Stimulated activated CD8-positive, alpha-beta memory T cell treated with anti-CD3 and anti-CD28 coated beads, Interleukin-2, amount 100 ng/mL, for 1 hour (primary cell): ENCODE results near the gene LEF1.

Source experiments
- DNase-seq, 2 donors: peaks; one replicate each; pipeline ENCODE4 v3.0.0-alpha.2; 2020; ENCODE audit warnings: low read depth in 2 of 2

LEF1 gene

DNA sequence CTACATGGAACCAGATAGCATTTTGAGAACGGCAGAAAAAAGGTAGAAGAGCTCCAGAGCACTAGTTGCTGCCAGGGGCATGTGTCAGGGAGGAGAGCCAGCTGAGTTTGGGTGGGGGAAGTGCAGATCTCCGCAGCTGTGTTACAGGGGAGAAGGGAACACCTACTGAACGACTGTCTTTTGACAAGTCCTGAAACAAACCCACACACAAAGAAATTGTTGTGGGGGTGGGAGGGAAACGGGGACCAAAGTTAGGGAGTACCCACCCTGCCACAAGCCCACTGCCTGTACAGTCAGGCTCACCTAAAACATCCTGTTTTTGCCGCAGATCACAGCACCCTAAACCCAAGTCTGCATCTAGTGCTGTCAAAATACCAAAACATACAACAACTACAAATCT lies 55.5 kb downstream of the LEF1 start:
- peak in 1 of 2 donors; percentile 14 for DNase-seq

DNA sequence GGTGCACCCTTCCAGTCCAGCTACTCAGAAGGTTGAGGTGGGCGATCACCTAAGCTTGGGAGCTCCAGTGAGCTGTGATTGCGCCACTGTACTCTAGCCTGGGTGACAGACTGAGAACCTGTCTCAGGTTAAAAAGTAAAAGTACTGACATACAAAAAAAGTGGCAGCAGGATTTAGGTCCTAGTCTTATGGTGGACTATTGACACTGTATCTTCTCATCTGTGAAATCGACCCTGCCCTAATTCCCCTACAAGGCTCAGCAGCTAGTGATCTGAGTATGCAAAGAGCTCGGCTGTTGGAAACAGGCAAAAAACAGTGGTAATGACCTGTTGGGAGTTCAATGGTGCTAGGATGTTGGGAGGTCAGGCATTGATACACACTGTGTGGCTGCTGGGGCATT lies 57.0 kb downstream of the LEF1 start:
- DNase-seq: no peak

DNA sequence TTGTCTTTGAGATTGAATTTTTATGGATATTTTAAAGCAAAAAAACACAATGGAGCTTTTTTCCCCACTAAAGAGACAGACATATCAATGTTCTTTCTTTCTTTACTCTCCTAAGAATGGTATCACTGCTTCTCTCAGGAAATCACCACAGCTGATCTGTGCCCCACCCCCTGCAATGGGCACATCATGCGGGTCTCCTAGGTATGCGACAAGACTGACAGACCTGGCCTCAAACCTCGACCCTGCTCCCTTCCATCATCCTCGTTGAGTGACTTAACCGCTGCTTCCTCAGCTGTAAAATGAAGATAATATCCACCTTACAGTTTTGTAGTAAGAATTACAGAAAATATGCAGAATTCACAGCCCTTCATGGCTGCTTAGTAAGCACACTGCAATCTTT lies 58.3 kb downstream of the LEF1 start:
- no peak for DNase-seq

DNA sequence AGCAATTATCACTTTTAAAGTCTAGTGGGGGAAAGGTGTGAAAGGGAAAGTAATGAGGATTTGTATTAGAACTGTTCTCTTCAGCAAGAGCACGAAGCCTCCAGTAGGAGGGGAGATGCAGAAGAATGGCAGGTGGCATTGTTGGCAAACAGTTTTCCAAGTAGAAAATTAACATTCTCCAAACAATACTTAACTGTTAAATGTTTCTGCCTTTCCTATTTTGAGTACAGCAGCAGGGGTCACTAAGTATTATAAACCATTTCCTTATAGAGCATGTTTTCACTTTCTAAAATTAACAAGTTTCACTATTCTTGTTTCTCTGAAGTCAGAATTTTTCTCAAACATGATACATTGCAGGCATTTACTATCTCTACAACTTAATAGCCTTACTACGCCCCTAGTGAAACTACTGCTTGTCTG lies 58.7 kb downstream of the LEF1 start:
- DNase-seq: no peak

DNA sequence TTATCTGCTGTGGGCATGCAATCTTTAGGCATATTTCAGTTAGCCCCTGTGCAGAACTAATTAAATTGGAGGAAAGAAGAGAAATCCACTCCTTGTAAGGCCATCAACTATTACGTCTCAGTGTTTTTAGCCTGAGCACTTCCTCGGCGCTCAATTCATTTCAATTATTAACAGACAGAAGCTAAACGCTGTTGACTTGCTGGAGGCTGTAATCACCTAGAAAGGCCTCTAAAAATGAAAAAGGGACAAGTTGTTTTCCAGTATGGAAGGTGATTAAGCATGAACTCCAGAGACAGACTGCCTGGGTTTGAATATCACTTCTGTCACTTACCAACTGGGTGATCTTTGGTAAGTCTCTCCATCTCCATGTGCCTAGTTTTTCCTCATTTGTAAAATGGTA lies 59.6 kb downstream of the LEF1 start:
- no peak for DNase-seq

DNA sequence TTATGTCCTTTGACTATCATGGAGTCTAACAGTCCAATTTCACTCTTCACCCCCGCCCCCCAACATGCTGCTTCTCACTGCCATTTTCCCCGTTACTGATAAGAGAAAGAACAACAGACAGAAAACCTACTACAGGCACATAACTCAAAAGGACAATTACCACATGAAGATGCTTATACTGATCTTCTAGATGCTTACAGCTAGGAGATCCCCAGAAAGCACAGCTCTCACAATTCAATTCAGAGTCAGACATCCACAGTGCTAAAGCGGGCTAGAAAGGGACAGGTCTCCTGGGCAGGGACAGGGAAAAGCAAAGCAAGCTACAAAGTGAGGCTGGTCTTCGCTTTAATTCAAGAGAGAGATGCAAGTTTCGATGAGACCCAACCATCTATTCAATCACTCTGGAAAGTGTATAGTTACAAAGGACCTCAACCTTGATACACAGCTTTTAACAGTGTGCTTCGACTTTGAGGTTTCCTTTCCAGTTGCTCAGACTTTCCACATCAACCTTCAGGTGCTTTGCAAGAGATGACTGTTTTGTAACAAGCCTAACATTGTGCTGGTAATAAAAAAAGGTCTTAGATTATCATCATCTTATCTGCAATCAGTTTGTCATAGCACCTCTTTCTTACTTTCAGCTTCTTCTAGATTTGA lies 60.9 kb downstream of the LEF1 start:
- no peak for DNase-seq

DNA sequence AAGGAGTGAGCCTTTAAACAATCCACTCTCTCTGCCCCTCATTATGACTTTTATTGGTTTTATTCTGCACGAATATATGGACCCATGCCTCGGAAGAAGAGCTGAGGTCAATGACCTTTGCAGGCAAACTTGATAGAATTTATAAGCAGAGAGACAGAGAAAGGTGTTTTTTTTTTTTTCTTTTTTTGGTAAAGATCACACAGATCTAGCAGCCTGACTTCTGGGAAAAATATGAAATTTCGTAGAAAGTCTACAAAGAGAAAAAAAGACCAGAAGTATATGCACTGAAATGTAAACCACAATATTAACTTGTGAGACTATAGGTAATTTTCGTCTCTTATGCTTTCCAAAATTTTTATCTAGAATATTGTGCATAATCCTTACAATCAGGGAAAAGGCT lies 61.6 kb downstream of the LEF1 start:
- DNase-seq: no peak

DNA sequence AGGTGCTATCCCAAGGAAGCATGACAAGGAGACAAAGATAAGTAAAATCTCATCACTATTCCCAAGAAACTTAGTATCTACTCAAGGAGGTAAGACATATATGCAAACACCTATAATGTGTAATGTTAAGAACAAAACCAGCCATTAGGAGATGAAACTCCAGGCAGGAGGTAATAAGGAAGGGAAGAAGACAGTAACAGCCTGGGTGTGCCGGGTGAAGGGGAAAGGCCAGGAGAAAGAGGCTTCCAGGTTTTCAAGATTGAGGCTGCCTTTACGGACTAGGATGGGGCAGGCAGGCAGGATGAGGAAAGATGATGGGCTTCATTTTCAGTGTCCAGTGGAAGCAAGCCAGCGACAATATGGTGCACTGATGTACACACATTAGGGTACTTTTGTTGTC lies 62.5 kb downstream of the LEF1 start:
- DNase-seq: no peak

DNA sequence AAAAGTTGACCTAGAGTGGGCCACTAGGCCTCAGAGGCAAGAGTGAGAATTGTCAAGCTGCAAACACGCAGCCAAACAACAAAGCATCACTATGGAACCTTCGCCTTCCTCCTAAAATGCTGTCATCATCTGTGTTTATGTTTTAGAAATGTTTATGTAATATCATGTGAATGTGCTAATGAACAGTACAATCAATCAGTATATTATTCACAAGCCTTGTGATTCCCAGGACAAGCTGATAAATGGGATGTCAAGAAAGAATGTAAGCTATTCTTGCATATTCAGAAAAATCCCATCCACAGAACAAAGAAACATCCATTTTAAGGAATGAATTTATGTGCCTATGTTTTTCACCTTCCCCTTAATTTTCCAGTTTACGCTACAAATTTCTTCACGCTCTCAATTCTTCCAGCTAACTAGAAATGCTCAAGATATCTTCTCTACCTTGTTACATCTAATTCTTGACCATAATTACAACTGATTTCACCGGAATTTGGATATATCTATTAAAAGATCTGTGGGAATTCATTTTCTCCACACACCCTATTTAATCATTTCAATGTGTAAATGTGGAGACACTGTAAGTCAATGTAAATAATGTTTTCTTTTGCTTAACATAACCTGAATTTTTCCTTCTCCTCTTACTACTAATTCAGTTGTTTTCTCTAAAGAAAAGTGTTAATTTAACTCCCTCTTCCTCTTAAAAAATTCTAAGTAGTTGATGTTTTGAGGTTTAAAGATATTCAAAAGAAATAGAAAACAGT lies 65.5 kb downstream of the LEF1 start:
- no peak for DNase-seq

DNA sequence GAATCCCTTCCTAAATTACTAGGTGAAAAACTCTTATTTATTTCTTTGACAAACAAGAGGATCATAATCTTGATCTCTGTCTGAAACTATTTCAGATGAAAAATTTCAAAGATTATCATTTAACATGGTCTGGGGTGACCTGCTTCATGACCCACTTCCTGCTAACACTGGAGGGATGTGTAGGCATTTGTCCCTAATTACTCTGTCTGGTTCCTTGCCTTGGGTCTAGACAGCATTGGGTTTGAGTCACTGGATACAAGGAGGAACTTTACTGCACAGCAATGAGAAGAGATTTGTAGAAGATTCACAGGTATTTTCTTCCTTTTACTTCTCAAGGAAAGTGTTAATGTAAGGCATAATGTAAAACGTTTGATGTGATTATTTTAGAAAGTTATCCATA lies 67.9 kb downstream of the LEF1 start:
- no peak for DNase-seq

DNA sequence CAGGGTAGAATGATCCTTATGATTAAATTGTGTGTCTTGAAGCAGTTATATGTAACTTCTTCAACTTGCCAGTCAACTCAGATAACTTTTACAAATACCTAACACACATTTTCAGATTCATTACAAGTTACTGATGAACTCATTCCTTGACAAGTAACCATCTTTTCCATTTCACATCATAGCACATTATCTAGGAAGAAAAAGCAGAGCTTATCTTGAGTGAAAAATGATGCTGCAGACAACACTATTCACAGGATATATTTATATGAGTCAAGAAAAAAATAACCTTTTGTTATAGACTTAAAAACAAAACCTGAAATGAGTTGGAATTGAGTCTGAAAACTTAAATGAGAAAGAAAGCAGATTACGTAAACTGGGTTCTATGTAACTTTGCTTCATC lies 68.9 kb downstream of the LEF1 start:
- no peak for DNase-seq

DNA sequence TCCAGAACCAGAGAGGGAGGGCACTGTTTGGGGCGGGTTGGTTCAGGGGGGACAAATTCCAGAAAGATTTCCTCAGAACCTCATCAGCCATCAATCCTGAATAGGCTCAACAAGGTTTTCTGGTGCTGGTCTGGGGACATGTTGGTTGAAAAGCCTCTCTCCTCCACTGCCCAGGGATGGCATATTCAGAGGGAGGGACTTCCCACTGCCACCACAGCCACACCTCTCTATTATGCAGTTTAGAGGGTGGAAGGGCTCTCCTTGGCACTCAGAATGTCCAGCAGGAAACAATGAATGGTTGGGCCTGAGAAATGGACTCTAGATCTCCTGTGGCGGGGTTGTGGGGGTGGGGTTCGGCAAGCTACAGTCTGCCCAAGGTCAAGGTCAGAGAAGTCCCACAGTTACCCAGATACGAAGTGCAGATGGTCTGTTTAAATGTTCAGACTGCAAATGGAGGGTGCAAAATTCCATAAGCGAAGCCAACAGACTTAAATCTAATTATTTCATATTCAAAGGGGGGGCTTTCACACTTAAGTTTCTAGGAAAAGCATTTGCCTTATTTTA lies 70.7 kb downstream of the LEF1 start:
- no peak for DNase-seq

DNA sequence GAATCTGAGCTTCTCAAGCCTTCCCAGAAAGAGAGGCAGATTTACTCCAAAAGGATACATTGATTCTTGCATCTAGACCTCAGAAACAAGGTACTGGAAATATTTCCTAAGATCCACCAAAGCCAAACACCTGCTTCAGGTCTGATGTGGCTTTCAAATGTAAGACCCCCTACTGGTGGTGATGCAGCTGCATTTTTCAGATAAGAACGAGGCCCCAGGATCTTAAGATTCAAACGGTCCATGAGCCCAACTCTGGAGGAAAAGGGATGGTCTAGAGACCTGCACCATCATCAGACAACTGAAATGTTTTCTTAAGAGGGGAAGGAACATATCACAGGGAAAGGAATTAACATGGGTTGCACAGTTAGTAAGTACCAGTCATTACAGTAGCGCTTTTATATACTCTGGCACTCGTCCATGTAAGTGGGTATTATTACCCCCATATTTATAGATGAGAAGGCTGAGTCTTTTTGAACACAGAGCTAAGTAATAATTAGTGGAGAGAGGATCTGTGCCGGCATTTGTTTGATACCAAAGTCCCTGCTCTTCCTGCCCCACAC lies 73.7 kb downstream of the LEF1 start:
- no peak for DNase-seq

DNA sequence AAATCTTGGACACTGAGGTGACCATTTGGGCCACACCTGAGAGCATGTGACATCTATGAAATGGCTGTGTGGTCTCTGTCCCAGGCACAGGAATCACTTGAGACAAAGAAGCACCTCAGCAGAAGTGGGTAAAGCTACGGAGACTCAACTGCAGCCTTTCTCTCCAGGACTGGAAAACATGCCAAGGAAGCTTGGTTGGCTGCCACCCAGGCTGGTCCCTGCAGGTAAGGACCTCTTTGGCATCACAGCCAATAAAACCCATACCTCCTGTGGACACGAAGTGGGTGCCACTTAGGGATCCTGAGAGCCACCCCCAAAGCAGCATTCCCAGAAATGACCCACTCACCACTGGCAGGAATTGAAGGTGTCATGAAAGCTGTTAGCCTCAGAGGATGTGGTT lies 74.6 kb downstream of the LEF1 start:
- DNase-seq: no peak

DNA sequence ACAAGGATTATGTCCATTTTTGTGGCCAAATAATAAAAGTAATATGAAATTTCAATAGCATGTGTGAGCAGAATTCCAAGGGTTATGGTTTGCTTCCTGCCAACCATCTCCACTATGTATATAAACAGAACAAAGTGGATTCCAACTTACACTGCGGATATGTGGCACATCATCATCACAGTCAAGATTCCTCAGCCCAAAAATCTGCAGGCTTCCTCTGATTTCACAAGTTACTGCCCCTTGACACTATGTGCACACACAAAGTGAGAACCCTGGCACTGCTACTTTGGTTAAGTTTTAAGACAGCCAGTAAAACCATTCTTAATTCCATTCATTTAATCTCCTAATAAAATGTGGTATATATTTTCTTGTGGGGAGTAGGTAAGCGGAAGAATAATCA lies 76.4 kb downstream of the LEF1 start:
- DNase-seq: no peak

DNA sequence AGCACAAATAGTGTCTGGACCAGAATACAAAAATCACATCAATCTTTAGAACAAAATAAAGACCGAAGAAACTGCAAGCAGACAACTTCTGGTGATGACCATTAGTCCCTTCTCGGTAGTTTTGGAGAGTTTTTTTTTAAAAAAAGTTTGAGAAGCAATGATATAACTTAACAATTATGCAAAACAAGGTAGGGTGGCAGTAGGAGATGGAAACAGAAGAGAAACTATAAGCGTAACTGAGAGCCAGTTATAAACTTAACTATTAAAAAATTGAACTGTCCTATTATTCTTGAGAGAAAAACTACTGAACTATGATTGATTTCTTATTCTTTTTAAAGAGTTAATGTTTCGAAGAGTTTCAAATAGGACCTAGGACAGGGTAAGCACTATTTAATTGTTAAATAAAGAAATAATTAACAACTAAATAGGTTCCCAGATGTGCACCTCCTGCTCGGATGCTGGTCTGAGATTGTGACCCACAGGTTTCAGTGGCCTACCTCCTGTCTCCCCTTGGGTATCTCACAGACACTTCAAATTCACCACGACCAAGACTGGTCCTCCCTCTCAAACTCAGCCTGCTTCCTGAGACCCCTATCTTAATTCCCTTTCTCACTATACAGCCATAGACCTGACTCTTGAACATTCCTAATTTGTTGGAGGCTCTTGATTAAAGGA lies 81.3 kb downstream of the LEF1 start:
- DNase-seq: no peak

DNA sequence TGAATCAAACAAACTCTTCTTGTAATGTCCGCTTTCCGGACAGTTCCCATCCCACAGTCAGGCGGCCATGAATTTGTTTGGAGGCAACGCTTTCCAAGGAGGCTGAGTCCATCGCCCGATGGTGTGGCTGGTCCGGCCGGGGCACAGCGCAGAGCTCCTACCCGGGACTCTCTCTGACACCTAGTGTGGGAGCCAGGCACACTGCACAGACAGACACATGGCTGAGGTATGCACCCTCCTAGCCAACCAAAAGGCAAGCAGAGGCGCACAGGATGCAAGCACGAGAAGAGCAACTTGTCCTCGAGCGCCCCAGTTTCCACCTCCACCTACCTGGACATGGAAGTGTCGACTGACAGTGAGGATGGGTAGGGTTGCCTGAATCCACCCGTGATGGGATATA lies 87.5 kb downstream of the LEF1 start:
- DNase-seq: no peak

DNA sequence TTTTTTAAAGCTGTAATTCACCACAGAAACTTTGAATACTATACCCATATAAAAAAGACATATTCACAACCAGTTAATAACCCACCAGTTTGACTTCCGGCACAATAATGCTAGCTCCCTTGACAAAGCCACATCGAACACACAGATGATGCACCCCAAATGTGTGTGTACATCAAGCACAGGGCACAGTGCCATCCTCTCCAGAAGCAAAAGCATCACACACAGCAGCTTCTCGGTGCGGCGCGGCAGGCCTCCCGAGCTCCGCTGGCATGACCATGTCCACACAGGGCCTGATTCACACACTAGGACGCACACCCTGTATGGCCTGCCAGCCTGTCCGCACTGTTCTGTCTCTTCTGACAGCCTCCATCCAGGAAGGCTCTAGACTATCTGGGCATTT lies 88.0 kb downstream of the LEF1 start:
- peak in 1 of 2 donors; percentile 17 for DNase-seq

DNA sequence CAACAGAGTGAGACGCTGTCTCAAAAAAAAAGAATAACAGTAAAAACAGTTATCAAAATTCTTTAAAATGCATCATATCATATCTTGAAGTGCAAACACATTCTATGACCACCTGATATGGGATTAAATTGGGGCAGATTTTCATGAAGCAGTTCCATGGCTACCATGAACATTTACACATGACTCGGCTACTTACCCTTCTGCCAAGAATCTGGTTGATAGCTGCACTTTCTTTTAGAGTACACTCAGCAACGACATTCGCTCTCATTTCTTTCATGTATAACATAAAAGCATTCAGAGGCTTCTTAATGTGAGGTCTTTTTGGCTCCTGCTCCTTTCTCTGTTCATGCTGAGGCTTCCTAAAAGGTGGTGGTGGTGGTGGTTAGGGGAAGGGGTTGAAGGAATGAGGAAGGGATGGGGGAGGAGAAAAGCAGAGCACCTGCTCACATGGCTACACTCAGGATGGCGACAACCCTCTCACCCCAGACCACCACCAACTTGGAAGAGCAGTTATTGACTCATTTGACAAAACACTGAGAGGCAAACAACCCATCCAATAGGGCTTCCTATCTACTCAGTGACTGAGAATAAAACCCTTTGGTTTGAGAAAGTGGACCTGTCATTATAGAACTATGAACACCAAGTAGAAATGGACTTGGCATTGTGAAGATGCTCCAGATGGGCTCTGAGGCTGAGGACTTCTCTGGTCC lies 90.6 kb downstream of the LEF1 start:
- no peak for DNase-seq

DNA sequence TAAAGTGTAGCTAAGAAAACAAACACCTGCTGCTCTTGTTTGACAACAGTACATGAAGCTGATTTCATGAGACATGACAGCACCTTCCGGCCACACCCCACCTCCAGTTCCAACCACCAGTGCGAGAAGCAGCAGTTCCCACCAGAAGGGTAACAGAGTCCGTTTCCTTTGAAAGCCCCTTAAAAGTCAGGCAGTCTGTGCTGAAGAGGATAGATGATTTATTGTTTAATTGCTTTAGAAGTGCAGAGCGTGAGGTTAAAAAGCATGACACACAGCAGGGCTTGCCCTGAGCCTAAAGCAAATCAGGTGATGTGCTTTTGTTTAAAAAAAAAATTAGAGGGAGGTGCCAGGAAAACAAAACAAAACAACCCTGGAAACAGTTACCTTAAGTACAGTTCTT lies 96.4 kb downstream of the LEF1 start:
- peak; percentile 22 to 38 for DNase-seq

DNA sequence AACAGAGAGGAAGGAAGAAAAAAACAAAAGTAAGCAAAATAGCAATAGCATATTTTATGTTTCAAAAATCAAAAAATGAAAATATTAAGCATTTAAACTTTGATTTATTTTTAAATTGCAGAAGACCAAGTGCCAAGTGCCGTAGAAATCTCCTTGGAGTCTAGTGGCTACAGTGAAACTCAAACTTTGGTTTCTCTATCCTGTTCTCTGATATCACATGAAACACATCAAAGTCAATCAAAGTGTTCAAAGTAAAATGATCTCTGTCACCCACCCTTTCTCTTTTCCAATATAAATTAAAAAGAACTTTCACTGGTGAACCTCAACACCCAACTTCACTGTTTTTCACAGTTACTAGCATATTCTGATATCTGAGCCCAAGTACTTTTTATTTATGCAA lies 98.0 kb downstream of the LEF1 start:
- no peak for DNase-seq

DNA sequence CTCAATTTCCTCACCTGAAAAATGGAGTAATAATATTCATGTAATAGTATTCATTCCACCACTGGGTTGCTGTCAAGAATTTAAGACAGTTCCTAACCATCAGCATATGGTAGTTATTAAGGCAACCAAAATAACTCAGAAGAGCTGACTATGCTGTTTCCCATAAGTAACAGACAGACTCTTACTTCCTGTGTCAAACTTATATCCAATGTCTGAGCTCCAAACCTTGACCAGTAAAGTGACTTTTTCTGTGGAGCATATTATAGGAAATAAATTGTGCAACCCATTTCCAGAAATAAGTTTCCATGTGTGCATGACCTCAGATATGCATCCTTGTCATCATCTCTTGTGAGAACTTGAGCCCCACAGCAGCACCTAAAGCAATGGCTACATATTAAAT lies 100.3 kb downstream of the LEF1 start:
- no peak for DNase-seq
